HL-60/S4 treated with retinoic acid at 250 ng/mL for 4 days and 3 days (cell line): Measurements from ENCODE around the gene CCDC194.
"Not testable (repeated sequence)": the region's sequence is repeated elsewhere in the genome, so short reads cannot be mapped to it uniquely, and the experiment has no call there.

Experiments used
- in situ Hi-C: fragments of 300-500 bp; cut with MboI; formaldehyde crosslinking; loops from 2 replicates; pipeline ENCODE4 v1.7.0; 2022; ENCODE audit warnings: low sequenced_read_pairs

CCDC194 gene

GRCh38 chr19:17376935-17377600 is 16.9 kb downstream of the CCDC194 start, which contains the start of gene PLVAP:
PLVAP (minus strand) TSS chr19:17377342; CDS start chr19:17377288, 54 bp downstream.
- in situ Hi-C loops, result no loop called here

- in situ Hi-C loops, result no loop called here
Observed at GRCh38 chr19:17370026-17370587, 23.9 kb downstream of the CCDC194 start.

GRCh38 chr19:17365361-17365760 is 28.6 kb downstream of the CCDC194 start:
- in situ Hi-C loops, result no loop called here

- in situ Hi-C loops, result not testable (repeated sequence)
Observed at GRCh38 chr19:17363852-17364605, 30.0 kb downstream of the CCDC194 start.

GRCh38 chr19:17359905-17360800 is 33.8 kb downstream of the CCDC194 start:
- in situ Hi-C loops, result no loop called here

DNA sequence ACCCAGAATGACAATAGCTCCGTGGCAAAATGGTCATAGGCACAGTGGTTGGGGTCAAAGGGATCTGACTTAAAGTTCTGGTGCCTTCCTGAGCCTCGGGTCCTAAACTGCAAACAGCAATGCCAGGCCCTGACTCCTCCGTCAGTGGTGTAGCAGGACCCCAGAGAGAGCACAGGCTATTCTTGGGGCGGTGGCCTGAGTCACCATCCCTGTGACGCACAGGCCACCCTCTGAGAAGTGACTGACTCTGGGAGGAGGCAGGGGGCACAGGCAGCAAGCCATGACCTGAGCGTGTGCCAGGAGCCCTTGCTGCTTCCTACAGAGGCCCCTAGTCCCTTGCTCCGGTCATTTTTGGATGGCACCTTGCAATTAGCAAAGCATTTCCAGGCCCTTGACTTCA is 35.6 kb downstream of the CCDC194 start:
- in situ Hi-C loops, result no loop called here

- in situ Hi-C loops, result no loop called here
Observed at GRCh38 chr19:17357724-17358123, 36.3 kb downstream of the CCDC194 start.

- in situ Hi-C loops, result no loop called here
Observed at GRCh38 chr19:17357078-17357666, 36.8 kb downstream of the CCDC194 start.

- in situ Hi-C loops, result no loop called here
Observed at GRCh38 chr19:17353386-17353785, 40.6 kb downstream of the CCDC194 start.

DNA sequence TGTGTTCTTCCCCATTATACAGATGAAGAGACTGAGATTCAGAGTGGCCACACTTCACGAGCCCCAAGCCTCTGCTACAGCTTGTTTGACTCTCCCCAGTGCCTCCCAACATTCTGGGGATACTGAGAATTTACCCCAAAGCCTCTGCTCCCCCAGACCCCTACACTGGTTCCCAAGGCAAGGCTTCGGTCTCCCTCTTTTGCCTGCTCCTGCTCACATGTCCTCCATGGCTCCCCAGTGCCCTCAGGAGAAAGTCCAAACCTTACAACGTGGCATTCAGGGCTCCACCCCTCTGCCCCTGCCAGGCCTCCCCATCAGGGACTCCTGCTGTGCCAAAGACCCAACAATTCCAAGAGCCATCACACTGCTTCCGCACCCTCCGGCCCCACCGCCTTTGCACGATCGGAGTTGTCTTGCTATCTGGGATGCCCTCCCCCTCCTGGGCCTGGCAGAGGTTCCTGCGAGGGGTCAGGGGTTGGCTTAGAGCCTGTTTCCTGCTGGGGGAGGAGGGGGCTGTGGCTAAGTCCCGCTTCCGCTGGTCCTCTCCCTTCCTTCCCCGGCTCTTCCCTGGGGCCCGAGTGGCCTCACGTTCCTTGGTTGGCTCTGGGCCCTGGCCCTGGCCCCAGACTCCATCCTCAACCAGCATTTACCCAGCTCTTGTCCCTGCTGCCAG is 41.3 kb downstream of the CCDC194 start:
- in situ Hi-C loops, result no loop called here

GRCh38 chr19:17351815-17352435 is 42.1 kb downstream of the CCDC194 start:
- in situ Hi-C loops, result no loop called here

DNA sequence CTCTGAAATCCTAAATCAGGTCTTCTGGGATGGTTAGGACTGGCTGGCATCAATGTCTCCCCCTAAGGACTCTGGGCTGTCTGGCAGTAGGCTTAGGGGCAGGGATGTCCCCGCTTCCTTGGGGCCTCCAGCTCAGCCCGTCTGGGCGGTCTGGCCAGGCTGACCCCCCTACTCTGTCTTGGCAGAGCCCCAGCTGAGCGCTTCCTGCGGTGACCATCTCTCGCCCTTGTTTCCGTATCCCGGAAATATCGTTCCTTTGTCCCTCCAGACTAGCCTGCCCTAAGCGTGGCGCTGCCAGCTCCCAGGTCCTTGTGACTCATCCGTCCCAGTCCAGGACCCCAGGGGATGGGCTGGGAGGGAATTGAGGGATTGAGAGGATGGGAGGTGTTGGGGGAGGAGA is 45.3 kb downstream of the CCDC194 start:
- in situ Hi-C loops, result no loop called here

DNA sequence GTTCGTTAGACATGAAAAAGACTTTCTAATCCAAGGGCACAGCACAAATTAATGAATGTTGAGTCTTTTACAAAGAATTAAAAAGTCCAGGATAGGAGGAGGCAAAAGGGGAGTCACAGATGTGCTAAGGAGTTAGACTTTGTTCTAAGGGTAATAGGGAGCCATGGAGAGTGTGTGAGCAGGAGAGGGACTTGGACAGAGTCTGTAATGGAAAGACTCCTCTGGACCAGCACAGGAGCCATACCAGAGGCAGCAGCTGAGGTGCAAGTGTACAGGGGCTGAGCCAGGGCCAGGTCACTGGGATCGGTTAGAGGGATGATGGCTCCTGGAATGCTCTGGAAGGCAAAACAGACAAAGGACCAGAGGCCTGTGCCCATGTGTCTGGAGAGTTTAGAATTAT is 46.1 kb downstream of the CCDC194 start:
- in situ Hi-C loops, result no loop called here

DNA sequence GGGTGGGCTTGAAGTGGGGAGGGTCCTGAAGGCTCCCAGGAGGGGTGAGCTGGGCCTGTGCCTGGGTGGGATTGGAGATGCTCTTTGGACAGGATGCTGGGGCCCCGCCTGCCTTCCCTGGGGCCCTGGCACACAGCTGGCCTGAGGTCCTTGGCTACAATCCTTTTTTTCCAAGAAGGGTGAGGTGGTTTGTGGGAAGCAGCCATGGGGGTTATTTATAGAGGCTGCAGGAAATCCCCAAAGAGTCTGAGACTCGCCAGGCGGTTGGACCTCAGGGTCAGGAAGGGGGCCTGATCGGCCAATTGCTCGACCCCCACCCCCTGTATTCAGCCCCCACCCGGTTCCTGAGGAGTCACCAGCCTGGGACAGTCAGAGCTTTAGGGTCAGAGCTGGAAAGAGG is 46.6 kb downstream of the CCDC194 start:
- in situ Hi-C loops, result no loop called here

DNA sequence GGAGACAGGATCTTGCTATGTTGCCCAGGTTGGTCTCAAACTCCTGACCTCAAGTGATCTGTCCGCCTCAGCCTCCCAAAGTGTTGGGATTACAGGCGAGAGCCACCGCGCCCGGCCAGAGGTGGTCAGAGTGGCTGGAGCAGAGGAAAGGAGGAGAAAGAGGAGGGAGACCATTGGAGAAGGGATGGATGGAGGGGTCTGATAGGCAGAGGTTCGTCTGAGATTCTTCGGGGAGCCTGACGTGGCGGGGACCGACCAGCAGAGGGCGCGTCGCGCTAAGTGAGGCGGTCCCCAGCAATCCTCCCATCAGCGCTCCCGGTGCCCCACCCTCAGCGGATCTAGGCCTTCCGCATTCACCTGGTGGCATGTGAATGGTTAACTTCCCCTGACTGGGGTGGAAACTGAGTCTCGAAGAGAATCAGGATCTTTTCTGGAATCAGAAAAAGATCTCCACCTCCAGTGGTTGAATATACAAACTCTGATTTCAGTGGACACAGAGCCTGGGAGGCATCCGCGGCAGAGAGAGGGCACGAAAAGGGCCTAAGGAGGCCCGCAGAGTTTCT is 47.8 kb downstream of the CCDC194 start:
- in situ Hi-C loops, result no loop called here

- in situ Hi-C loops, result no loop called here
Observed at GRCh38 chr19:17341845-17342244, 52.2 kb downstream of the CCDC194 start.

- in situ Hi-C loops, result no loop called here
Observed at GRCh38 chr19:17341386-17341785, 52.6 kb downstream of the CCDC194 start.

GRCh38 chr19:17340871-17341357 is 53.1 kb downstream of the CCDC194 start:
- in situ Hi-C loops, result no loop called here
